Measurements from ENCODE around the gene SAV1.

- TF ChIP-seq CTCF (conservative IDR thresholded peaks at IDR 0.05; ENCODE audit: low read depth, low read length) = peak; percentile 62
- peak; percentile 63 for TF ChIP-seq RAD21 (IDR thresholded peaks at IDR 0.05; ENCODE audit: low read length)
- no peak for TF ChIP-seq RFX5 (IDR thresholded peaks at IDR 0.05; ENCODE audit: low read depth, low read length)
- TF ChIP-seq BHLHE40 (IDR thresholded peaks at IDR 0.05; ENCODE audit: low read depth, low read length) = no peak
- TF ChIP-seq RCOR1 (IDR thresholded peaks at IDR 0.05; ENCODE audit: insufficient replicate concordance, low read length) = no peak
- no peak for TF ChIP-seq POLR2A (IDR thresholded peaks at IDR 0.05; ENCODE audit: low read depth, low read length)
- TF ChIP-seq USF2 (IDR thresholded peaks at IDR 0.05; ENCODE audit: low read depth, low read length) = no peak
Measured at GRCh38 chr14:50619569-50620141, 48.5 kb downstream of the SAV1 start.
